Putamen (tissue), 1 donor: Measurements from ENCODE around the gene WDFY4.

Experiments used
- DNase-seq: peaks from one replicate; pipeline ENCODE4 v3.0.0-alpha.2; 2016; ENCODE audit warnings: low spot score

Gene WDFY4

GRCh38 chr10:48690791-48691660 lies 6.4 kb downstream of the WDFY4 start:
- DNase-seq = no peak

DNA sequence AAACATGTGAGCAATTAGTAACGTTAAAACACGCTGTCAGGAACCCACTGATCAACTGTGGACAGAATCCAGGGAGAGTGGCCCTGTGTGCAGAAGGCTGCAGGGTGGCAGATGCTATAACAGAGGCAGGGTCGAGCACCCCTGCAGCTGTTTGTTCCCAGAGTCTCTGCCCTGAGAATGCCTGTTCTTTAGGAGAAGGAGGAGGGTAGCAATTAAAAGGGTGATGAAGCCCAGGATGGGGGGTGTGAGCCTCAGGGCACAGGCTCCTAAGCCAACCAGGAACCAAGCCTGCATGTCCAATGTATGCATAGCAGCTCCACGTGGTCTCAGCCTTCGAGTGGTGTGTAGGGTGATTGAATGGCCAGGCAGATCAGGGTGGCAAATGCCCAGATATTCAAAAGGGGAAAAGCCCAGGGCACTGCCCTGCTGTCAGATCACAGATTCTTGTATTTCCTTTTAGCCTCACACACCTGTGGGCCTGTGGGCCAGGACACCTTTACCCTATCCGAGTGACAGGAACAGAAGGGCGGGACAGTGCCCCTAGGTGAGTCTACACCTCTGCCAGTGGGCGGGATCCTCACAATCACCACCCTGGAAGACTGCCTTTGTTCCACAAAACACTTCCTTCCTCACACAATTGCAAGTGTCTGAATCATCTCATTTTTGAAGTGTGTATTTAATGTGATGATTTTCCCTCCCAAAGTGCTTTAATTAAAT lies 7.3 kb downstream of the WDFY4 start:
- DNase-seq = no peak

DNA sequence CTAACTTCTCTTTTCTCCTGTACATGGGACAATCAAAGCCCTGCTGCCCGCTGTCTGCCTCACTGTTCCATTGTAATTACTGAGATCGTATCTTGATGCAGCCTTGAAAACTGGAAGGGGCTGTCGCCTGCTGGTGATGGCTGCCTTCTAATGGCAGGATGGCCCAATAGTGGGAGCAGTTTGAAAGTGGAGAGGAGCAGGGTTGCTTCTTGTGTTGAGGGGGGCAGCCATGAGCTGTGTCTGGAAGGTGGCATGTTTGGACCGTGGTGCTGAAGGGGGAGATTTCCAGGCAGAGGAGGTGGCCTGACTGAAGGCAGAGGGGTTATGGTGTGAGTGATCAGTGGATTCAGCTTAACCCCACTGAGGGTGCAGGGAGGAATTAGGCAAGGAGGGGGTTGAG lies 8.1 kb downstream of the WDFY4 start:
- DNase-seq = no peak

DNA sequence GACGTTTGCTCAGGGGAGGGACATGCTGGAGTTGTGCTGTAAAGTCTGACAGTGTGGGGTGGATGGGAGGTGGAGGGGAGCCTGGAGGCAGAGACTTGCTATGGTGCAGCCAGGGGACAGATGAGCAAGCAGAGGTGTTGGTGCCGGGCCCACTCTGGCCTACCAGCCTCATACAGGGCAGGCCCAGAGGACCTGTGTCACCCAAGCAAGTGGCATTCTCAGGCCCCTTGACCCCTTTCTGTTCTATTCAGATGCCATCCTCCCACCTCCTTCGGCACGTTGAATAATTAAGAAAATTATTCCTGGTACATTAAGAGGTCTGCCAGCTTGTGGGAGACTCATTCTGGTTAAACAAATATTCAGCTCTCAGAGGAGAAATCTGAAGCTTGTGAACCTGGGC lies 8.5 kb downstream of the WDFY4 start:
- DNase-seq = no peak

- no peak for DNase-seq
These were observed 9.8 kb downstream of the WDFY4 start for GRCh38 chr10:48694371-48695030.

DNA sequence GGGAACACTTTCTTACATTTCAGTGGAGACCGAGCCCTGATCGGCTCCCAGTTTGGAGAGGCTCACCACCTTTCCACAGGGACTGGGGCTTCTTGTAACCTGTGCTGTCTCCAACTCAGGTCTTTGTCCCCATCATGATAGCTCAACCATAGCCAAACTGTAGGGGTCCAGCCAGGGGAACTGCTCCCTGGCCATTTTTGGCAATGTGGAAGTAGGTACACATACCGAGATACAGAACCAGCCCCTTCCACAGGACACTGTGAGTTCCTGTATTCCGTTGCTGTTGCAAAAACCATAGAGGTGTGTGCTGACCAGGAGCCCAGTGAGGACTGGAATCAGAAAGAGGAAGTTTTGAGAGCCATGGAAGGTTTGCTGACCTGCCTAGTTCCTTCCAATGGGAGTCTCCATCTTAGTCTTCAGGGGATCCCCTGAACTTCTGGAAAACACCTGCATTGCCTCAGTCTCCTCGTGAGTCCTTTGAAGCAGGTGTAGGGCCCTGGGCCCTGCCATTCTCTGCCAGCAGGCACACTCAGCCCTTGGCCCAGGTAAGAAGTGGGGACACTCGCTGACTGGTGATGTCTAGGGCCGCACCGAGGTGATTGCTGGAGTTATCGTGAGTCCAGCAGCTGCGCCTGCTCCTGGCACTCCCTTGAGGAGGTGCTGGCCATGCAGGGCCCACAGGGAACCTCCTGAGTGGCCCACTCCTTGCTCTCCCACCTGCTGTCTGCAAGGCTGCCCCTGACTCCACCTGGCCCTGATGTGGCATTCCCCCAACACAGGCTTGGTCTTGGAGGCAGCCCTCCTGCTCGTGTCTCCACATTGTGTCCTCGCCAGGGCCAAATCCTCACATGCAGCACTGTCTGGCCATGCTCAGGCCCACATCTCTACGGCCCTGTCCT lies 11.2 kb downstream of the WDFY4 start:
- no peak for DNase-seq

DNA sequence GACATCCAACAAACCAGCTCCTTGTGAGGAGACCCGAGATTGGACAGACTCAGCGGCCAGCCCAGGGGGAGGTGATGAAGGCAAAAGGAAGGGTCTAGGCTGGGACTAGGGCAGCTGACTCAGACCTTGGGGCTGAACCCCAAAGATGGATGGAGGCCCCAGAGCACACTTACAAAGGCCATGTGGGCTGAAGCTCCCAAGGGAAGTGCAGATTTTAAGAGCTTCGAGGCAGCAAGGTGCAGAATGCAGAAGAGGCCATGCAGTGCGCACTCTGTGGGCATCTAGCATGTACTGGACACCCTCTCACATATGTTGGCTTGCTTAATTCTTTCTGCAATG lies 11.8 kb downstream of the WDFY4 start:
- DNase-seq = no peak

GRCh38 chr10:48697091-48697490 lies 12.4 kb downstream of the WDFY4 start:
- DNase-seq = no peak

- no peak for DNase-seq
These were observed 13.4 kb downstream of the WDFY4 start for GRCh38 chr10:48697821-48698764.

DNA sequence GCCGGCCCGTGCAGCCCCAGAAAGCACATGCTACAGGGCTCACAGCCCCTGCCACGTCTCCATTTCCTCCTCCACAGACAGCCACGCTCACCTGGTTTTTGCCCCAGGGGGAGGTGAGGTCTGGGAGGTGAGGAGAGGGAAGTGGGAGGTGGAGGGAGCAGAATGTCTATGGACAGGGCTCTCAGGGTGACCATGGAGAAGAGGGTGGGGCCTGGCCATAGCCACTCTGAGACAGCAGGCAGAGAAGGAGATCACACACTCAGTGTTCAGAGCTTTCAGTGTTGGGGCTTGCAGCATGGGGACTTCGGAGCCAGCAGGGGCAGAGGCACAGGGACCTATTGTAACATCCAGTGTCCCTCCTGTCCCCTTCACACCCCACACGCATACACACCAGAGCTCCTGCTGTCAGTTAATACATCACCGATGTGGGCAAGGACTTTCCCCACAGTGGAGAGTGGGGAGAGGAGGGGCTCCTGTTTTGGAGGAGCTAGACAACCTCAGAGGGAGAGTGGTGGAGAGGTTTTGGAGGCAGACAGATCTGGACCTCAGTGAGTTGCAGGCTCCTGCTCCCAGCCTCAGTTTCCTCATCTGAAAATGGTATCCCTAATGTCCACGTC lies 14.4 kb downstream of the WDFY4 start:
- DNase-seq = no peak

DNA sequence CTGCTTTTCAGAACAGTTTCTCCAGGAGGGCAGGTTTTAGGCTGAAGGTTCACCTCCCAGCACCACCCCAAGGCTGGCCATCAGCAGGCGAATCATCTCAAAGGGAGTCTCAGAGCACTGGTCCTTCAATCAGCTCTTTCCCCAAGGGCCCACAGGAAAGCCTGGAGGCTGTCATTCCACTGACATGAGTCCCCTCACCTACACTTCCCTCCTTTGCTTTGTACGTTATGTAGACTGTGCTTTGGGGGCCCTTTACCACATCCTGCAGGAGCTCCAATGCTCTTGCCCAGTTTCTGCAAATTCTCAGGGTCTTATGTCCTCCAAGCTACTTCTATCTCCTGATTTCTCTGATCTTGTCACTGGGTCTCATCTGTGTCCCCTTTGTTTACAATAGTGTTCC lies 15.4 kb downstream of the WDFY4 start:
- no peak for DNase-seq

DNA sequence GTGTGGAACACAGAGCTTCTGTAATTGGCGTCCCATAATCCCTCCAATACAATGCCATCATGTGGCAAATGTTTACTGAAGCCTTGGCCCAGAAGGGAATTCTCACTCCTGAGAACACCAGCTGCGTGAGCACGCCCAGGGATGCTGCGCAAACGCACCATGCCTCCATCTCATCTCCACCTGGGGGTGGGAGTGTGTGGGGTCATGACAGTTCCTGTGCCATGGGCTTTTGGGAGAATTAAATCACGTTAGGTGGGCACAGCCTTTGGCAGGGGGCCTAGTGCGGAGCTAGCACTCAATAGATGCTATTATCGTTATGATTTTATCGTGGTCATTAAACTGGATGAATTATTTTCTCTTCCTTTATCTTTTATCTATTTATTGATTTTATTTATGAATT lies 15.8 kb downstream of the WDFY4 start:
- DNase-seq = no peak

GRCh38 chr10:48701139-48701901 lies 16.6 kb downstream of the WDFY4 start:
- no peak for DNase-seq

DNA sequence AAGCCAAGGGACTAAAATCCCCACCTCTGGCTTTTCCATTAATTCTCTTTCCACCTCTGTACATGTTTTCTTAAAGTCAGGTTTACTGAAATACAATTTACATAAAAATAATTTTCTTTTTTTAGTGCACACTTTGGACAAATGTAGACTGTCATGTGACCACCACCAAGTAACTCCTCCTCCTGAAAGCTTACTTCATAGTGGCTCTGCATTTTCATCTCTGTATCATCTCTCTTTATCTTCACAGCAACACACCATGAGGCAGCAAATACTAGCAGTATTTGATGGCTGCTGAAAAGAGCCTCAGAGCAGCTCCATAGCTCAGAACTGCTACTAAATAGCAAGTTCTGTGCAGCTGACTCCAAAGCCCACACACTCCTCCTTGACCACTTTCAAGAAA lies 17.3 kb downstream of the WDFY4 start:
- no peak for DNase-seq

- DNase-seq = no peak
These were observed 19.0 kb downstream of the WDFY4 start for GRCh38 chr10:48703531-48704122.

GRCh38 chr10:48704156-48704555 lies 19.5 kb downstream of the WDFY4 start:
- DNase-seq = no peak

- DNase-seq = no peak
These were observed 20.8 kb downstream of the WDFY4 start for GRCh38 chr10:48705401-48705938.

DNA sequence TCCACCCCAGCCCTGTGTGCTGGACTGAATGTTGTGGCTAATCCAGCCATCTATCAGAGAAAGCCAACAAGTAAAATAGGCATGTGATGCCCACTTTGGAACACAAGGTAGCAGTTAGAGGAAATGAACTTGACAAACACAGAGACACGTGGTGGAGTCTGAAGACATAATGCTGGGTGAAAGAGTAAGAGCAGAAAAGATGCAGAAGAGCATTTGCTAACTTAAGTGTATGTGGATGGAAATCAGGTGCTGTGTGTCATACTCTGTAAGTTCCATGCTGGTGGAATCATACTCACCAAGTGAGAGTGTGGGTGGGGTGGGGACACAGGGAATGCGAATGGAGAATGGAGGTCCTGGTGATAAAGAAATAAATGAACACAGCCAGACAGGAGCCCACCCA lies 22.8 kb downstream of the WDFY4 start:
- no peak for DNase-seq

DNA sequence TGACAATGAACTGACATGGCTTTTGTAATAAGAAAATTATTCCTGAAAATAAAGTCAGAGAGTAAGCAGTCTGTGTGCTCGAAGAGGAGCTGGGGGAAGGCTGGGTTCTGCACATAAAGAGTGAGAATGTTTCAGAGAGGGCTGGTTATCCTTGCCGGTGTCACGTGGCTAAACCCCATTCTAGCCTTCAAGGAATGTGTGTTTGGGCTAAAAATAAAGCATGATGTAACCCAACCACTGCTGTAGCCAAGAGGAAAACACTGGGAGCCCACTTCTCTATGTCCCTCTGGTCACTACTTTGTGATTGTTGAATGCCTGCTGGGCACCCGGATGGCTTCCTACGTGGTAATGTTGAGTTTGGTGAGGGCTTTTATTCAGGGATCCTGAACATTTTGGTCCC lies 23.5 kb downstream of the WDFY4 start:
- peak; percentile 13 for DNase-seq
